Endothelial cell of coronary artery (primary cell): Measurements from ENCODE around the gene BACH2. TPM values are rescaled to one million over a fixed set of nuclear protein-coding genes. Genes with fewer than 3 reads are reported as not detected.

Experiments
- total RNA-seq: library from RNA; depleted of rRNA; stranded (reverse); fragments of >200 nt; gene quantifications from 2 replicates; pipeline ENCODE4 v1.2.3, GENCODE V29; 2014

Gene BACH2
- 0.09 and 0.27 TPM in 2 replicates for total RNA-seq

GRCh38 chr6:90296341-90297114 is at the start of gene BACH2:
TSS of gene BACH2 (minus strand) at chr6:90296843. CDS start at chr6:90008844, 287,999 bp downstream.

GRCh38 chr6:89894169-89894568 is 402.5 kb downstream of the BACH2 start, which contains the start of gene GJA10:
TSS of gene GJA10 (plus strand) at chr6:89894469. CDS start at chr6:89894469, 0 bp downstream.

